Fibroblast of the conjunctiva (primary cell): ENCODE results near the gene ADRA2C.

Experiments used
- DNase-seq: peaks from one replicate; pipeline ENCODE4 v3.0.0-alpha.2; 2010; ENCODE audit warnings: low read depth

The ADRA2C gene

DNA sequence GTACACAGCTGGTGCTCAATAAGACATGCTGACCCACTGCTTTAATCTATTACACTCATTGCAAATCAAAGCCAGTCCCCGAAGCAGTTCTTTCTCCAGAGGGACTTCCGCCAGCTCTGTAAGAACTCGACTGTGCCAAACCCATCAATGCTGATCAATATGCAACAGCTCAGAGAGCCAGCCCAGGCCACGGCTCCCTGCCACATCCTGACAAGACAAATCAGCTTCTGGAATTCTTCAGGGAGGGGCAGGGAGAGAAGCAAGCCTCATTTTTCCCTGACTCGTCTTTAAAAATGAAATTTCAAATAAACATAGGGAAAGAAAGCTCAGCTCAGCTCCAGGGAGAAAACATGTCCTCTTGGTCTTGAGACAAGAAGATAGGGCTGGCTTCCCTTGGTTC lies 5.3 kb upstream of the ADRA2C start:
- DNase-seq: no peak

DNA sequence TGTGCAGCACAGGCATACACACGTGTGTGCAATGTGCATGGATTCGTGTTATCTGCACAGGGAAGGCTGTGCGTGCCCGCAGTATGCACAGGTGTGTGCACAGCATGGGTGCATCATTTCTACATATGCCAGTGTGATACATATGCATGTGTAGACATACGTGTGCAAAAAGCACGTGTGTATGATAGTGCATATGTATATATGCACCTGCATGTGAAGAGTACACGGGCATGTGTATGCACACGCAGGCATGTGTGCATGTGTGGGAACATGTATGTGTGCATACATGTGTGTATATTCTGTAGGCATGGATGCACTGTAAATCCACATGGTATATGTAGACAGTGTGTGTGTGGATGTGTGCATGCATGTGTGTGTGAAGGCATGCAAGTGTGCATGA lies 3.9 kb upstream of the ADRA2C start:
- DNase-seq: no peak

DNA sequence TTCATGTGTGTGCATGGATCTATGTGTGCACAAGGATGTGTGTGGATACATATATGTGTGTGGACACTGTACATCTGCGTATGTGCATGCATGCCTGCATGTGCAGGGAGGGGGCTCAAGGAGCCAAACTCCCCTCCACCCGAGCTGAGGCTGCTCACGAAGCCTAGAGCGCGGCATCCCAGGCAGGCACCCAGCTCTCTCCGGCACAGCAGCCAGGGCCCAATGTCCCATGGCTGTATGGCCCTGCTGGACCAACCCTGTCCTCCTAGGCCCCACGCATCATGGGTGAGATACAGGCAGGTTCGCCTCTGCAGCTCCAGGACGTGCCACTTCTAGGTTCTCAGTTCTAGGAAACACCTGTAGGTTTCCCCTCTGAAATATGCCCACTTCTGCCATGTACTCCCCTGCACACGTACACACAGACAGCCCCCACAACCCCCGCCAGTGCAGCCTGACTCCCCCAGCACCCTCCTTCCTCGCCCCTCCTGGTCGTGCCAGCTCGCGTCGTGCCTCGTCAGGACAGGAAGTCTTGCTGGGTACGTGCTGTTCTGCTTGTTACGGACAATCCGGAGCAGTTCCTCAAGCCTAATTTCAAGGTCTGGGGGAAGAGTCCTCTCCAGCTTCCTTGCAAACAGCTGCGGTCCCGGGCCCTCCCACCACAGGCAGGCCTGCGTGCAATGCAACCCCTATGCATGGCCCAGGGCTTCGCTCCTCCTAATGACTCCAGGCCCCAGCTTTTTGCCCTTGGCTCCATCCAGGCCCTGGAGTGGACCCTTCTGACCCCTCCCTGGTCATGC lies 3.2 kb upstream of the ADRA2C start:
- no peak for DNase-seq

DNA sequence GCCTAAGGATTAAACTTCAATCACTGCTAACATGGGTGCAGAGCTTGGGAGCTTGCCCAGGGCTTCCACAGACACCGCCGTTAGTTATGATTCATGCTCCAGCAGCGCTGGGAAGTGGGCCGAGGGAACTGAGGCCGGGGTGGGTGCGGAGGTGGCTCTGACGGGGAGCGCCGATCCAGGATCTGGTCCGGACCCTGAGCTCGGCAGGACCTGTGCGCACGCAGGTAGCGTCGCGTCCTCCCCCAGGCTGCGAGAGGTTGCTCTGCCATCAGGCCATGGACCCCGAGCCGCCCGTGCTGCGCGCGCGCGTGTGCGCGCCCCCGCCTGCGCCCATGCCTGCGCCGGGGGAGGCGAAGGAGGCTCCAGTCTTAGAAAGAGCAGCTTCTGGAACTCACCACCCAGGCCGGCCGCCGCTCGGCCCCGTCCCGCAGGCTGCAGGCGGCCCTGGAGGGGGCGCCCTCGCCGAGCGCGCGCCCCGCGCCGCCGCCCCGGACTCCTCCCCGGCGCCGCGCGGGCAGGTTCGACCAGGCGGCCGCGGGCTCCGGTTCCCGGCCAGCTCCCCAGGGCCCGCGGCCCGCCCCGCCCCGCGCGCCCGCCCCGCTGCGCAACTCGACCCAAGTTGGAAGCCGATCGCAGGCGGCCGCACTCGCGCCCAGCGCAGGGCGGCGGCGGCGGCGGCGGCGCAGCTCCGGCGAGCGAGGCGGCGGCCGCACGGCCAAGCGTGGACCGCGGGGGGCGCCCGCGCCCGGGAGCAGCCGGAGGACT lies 732 bp upstream of the ADRA2C start:
- DNase-seq: no peak

DNA sequence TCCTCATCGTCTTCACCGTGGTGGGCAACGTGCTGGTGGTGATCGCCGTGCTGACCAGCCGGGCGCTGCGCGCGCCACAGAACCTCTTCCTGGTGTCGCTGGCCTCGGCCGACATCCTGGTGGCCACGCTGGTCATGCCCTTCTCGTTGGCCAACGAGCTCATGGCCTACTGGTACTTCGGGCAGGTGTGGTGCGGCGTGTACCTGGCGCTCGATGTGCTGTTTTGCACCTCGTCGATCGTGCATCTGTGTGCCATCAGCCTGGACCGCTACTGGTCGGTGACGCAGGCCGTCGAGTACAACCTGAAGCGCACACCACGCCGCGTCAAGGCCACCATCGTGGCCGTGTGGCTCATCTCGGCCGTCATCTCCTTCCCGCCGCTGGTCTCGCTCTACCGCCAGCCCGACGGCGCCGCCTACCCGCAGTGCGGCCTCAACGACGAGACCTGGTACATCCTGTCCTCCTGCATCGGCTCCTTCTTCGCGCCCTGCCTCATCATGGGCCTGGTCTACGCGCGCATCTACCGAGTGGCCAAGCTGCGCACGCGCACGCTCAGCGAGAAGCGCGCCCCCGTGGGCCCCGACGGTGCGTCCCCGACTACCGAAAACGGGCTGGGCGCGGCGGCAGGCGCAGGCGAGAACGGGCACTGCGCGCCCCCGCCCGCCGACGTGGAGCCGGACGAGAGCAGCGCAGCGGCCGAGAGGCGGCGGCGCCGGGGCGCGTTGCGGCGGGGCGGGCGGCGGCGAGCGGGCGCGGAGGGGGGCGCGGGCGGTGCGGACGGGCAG lies 792 bp downstream of the ADRA2C start:
- no peak for DNase-seq

DNA sequence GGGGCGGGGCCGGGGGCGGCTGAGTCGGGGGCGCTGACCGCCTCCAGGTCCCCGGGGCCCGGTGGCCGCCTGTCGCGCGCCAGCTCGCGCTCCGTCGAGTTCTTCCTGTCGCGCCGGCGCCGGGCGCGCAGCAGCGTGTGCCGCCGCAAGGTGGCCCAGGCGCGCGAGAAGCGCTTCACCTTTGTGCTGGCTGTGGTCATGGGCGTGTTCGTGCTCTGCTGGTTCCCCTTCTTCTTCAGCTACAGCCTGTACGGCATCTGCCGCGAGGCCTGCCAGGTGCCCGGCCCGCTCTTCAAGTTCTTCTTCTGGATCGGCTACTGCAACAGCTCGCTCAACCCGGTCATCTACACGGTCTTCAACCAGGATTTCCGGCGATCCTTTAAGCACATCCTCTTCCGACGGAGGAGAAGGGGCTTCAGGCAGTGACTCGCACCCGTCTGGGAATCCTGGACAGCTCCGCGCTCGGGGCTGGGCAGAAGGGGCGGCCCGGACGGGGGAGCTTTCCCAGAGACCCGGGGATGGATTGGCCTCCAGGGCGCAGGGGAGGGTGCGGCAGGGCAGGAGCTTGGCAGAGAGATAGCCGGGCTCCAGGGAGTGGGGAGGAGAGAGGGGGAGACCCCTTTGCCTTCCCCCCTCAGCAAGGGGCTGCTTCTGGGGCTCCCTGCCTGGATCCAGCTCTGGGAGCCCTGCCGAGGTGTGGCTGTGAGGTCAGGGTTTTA lies 1.5 kb downstream of the ADRA2C start:
- DNase-seq: no peak

DNA sequence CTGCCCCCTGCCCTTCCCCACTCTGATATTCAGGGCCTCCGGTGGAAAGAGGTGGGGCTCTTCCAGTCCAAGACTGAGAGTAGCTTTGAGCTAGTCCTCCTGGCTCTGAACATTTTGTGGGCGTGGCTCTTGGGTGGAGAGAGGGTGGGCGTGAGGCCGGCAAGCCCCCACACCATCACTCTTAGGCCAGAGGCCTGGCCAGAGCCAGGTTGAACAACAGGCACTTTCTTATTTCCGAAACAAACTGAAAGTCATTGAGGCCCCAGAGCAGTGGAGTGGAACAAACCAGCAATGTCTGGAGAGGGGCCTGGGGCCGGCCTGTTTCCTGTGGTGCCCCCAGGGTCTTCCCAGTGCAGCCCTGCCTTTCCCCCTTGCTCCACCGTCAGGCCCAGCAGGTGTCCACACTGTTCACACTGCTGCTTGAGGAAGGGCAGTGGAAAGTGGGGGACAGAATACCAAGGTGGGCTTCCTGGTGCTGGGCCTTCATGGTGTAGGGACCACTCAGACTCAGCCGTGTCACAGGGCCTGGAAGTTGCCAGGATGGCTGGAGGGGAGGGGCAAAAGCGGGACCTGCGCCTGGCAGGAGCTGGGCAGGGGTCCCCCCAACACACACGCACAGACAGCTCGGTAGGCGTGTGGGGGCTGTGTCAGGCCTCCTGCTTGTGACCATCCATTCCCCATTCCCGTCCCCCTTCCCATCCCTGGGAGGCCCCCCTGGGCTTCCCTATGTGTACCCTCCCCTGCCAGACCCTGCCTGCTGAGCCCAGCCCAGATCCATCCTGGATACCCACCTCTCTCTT lies 2.9 kb downstream of the ADRA2C start:
- DNase-seq: no peak

DNA sequence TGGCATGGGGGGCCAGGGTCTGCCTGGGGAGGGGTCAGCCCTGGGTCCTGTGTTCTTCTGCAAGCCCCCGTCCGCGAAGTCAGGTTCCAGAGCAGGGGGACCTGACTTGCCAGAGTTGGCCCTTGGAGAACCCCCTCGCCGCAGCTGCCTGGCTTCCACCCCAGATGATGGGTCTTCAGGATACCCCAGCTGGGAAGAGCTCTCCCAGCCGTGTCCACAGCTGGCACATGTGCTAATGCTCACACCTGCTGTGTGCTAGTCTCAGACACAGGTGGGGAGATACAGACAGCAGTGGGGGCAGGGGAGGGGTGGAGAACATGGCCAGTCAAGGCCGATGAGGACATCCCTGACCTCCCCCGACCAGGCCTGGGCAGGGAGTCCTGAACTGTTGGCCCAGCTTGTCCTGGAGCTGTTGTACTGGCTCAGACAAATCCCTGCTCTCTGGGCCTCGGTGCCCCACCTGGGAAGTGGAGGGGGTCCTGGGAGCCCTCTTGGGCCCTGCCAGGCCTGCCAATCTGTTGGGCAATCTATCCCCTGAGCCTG lies 3.5 kb downstream of the ADRA2C start:
- no peak for DNase-seq

DNA sequence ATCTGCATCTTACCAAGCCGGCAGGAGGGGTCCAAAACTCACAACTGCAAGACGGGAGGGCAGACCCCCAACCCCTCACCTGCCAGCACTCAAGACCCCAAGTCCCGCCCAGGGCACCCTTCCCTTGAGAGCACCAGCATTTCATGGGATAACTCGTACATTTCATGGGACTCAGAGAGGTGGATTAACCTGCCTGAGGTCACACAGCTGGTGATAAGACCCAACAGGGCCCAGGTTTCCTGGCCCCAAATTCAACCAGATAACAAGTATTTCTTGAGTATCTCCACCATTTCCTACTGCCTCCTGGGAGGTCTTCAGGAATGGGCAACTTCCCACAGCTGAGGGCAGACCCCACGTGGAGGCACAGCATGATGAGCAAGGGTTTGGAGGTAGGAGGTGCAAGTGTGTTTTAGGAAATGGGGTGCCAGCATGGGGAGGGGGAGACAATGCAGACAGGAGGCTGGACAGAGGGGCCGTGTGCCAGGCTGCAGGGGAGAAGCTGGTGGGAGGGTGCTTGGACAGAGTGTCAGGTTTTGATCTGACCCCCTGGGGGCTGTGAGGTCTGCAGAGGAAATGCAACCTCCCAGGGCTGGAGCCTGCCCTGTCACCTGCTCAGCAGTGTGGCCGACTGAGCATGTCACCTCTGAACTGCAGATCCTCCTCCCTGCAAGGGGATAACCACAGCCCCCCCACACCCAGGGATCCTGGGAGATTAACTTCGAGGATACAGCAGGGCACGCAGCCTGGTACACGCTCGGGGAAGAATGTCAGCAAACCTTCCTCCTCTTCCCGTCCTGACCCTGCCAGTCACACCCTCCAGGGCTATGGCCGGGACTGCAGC lies 4.4 kb downstream of the ADRA2C start:
- DNase-seq: no peak

DNA sequence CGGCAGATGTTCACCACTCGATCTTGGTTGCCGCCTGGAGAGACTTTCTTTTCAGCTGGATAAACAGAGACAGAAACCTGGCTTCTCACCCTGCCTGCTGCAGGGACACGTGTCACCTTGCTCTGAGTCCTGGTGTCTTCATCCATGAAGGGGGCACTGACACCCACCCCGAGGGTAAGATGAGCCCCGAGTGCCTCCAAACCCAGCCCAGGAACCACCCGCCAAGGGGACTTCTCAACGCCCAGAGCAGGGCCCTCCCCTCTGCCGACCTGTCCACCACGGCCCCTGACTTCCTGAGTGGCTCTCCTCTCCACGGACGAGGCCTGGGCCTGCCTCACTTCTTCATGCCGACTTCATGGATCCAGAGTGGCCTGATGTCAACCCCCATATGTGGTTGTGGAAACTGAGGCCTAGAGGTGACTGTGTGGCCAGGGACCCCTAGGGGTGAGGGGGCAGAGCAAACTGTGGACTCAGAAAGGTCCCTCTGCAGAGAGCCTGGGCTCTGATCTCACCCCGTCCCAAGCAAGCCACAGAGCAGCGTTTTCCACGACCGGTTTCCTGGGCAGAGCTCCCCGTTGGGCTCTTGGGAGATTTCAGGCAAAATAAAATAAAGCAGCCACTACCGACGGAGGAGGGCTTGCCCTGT lies 5.1 kb downstream of the ADRA2C start:
- DNase-seq: no peak

DNA sequence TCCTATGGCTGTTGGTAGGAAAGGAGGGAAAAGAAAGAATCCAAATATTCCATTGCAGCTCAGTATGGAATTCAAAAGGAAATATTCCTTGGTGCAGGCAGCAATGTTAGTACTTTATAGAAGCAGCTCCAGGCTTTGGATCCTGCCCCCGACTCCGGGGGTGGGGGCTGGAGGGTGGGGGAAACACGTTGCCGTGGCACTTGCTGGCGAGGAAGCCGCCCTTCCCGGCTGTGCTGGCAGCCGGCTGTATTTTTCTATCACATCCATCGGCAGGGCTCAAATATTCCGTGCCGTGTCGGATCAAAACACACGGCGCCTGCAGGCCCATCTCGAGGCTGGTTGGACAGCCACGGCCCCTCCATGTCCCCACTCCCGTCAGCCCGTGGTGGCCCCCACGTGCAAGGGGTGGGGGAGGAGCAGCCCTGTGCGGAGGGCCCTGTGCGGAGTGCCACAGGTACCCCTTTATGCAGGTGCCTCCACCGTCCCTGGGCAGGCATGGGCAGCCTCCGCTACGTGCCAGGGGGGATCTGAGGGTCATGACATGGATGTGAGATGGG lies 5.8 kb downstream of the ADRA2C start:
- no peak for DNase-seq

DNA sequence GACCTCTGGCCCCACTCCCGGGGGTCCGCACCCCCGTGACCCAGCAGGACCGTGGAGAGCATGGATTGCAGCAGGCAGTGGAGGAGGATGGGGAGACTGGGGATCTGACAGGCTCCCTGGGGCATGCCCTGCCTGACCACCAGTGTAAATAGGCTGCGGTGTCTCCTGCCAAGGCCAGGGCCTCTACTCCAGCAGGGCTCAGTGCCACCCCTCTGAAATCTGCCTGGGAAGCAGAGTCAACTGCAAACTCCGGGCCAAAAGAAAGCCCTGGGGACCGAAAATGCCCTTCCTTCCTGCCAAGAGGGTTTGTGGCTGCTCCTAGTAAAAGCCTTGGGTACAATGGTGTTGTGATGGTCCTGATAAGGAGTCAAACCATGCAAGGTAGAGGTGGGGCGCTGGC lies 6.4 kb downstream of the ADRA2C start:
- DNase-seq: no peak

DNA sequence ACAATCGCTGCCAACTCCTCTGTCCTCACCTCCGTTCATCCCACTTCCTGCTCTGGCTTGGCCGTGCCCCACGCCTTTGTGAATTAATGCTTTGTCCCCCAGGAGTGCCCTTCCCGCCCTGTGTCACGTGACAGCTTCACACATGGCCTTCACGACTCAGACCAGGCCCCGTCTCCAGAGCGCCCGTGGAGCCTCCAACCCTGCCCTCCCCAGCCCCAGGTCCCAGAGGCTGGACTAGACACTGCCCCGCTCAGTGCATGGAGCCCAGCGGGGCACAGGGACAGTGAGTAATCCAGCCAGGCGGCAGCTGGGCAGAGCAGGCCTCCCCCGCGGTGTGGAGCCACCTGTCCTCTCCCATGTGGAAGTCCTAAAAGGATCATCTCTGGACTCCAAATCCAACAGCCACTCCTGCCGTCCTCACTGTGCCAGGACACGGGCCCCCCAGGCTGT lies 7.4 kb downstream of the ADRA2C start:
- no peak for DNase-seq

DNA sequence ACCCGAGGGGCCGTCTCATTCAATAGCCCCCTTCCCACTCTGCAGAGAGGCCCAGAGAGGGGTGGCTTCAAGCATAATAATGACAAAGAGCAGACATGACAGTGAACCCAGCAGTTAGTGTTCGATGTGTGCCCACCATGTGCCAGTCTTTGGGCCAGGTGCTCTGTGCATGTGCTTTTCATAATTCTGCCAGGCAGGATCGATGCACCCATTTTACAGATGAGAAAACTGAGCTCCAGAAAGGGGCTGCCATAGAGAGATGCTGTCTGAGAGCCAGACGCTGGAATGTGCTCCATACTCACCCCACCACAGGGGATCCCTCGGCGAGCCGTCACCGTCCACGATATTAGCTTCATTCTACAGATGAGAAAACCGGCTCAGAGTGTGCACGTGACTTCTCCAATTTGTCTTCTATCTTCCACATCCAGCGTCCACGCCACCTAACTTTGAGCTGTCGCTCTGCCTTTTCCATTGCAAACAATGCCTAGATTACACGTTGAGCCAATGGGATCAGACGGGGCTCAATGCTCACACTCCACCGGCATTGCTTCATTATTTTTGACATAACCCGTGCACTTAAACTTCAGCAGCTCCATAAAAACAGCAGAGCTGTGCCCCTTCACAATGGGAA lies 8.2 kb downstream of the ADRA2C start:
- DNase-seq: no peak

DNA sequence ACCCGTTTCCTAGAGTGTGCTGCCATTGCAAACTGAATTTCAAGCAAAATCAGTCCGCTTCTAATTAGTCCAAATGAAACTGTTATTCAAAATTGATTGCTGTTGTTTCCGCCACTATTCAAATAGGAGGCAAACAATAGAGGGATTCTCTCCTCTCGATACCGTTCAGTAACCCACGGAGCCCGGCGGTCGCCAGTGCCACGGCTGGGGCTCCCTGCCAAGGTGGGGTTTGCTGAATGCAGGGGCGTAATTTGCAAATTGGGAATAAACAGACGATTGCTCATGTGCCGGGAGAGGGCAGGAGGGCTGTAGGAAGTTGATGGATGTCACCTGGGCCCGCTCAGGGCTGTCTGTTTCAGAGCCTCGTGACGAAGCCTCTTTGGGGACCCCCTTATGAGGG lies 8.8 kb downstream of the ADRA2C start:
- no peak for DNase-seq

DNA sequence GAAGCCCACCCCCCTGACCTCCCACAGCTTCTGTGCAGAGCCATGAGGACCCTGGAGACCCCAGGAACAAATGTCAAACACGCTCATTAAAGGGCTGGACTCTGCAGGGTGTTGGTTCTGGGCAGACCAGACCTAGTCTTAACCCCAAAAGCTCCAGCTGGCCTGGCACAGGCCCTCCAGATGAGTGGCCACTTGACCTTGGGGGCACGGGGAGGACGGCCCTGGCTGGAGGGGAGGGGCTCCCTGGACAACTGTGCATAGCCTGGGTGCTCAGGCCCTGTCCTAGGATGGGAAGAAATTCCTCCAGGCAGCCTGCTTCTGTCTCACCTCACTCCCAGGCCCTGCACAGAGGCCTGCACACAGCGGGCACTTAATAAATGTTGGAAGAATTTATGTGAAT lies 9.4 kb downstream of the ADRA2C start:
- DNase-seq: no peak

DNA sequence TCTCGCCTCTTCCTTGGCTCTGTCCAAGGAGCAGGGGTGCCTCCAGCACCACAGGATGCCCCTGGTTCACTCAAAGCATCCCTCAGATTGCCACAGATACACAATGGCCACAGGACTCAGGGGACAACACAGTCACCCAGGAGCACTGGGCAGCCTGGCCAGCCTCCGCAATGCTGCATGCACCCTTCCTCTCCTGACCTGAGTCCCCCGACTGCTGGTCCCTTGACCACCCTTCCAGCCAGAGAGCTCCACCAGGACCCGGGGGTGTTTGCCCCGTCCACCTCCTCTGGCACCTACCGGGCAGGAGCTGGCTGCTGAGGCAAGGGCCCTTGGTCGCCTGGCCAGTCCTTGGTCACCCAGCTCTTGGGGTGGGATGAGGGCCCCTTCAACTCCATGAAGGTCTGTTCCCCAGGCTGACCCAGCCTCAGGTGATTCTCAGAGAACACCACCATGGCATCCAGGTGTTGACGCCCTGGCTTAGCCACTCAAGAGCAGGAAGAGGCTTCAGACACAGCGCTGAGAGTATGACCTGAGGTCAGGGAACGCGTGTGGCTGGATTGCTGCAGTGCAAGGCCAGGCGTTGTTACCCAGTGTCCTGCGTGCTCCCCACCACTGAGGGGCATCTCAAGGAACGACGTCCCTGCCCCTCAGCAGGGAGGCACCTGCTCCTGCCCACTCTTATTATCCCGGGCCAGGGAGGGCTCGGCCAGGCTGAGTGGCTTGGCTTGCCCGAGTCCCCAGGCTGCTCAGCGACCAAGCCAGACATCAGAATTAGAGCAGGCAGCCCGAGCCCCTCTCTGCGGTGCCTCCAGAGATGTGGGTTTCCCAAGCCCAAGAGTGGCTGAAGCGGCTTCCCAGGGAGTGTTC lies 10.2 kb downstream of the ADRA2C start:
- DNase-seq: no peak

DNA sequence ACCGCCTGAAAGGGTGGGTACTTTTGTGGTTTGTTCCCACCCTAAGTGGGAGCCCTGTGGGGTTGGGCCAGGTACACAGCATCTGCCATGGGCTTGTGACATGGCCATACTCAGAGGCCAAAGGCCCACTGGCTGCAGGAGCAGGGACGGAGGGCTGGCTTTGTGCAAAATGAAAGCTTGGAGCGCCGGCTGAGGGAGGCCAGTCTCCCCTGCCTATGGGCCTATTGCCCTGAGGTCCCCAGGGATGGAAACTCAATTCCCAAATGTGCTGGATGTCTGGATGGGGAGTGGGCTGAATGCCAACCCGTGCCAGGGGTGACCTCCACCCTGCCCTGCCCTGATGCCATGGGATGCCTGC lies 10.8 kb downstream of the ADRA2C start:
- DNase-seq: no peak
